A549 (cell line): ENCODE results near the gene GDF7. TPM values are rescaled to one million over a fixed set of nuclear protein-coding genes. Genes with fewer than 3 reads are reported as not detected.

Source experiments
- ATAC-seq, 2 experiments: fragments of 200-7000 bp in 1 of 2; fragments of >200 bp in 1 of 2; cut with Nextera tagmentation in 1 of 2; cut with Tn5 transposase in 1 of 2; 3 replicates each; pipeline versions ENCODE4 v1.8.0 to v1.9.1; 2018 to 2020; ENCODE audit warnings: mild to moderate bottlenecking in 1 of 2, moderate library complexity in 1 of 2
- CTCF ChIA-PET: fragments of 300-600 bp; sonication (Branson Sonifier 250); formaldehyde crosslinking; extraction: SDS; loops from one replicate; lab custom pipeline; 2021; ENCODE audit warnings: antibody characterized with exemption, inconsistent platforms; lab: Yijun Ruan, JAX
- POLR2A ChIA-PET: fragments of 350-600 bp; formaldehyde crosslinking; extraction: SDS; loops from one replicate; lab custom pipeline; 2021; ENCODE audit warnings: antibody characterized with exemption, inconsistent platforms; lab: Yijun Ruan, JAX
- DNase-seq, 2 experiments: peaks; one replicate each; pipeline versions ENCODE4 v3.0.0 to v3.0.0-alpha.2; 2011 to 2016; ENCODE audit warnings: low read depth in 1 of 2, low spot score in 1 of 2
- FAIRE-seq: peaks from 2 replicates; lab custom pipeline; 2011; peaks lifted over from hg19 to GRCh38; lab: Jason Lieb, UNC
- H3K27ac ChIP-seq, 2 experiments: fragments of >200 bp; sonication (Bioruptor Twin); formaldehyde crosslinking; 3 replicates each; pipeline ENCODE4 v1.5.1; 2016 to 2017
- H3K4me1 ChIP-seq: fragments of >200 bp; sonication (Bioruptor Twin); formaldehyde crosslinking; 3 replicates; pipeline ENCODE4 v1.6.1; 2016
- H3K4me2 ChIP-seq: fragments of >200 bp; sonication (Bioruptor Twin); formaldehyde crosslinking; 3 replicates; pipeline ENCODE4 v1.6.1; 2016
- H3K4me3 ChIP-seq: fragments of >200 bp; sonication (Bioruptor Twin); formaldehyde crosslinking; 3 replicates; pipeline ENCODE4 v1.5.1; 2016
- H3K9me3 ChIP-seq: fragments of >200 bp; sonication (Bioruptor Twin); formaldehyde crosslinking; 3 replicates; pipeline ENCODE4 v1.6.1; 2016
- CBX2 ChIP-seq: fragments of 200-600 bp; sonication (generic); IDR thresholded peaks from 2 replicates; pipeline ENCODE4 v1.6.1; 2016; ENCODE audit warnings: low read depth, mild to moderate bottlenecking, borderline replicate concordance
- CHD2 ChIP-seq: fragments of 150-350 bp; IDR thresholded peaks from 2 replicates; pipeline ENCODE4 v1.6.1; 2014; ENCODE audit warnings: low read length; ENCODE audit not compliant: partially characterized antibody
- CTCF ChIP-seq: fragments of >200 bp; sonication (Bioruptor Twin); formaldehyde crosslinking; IDR thresholded peaks from 3 replicates; pipeline ENCODE4 v1.5.1; 2016
- E2F6 ChIP-seq: IDR thresholded peaks from 2 replicates; pipeline ENCODE4 v1.6.1; 2012; ENCODE audit warnings: low read depth, borderline replicate concordance
- EHF ChIP-seq: fragments of 250-450 bp; sonication (Bioruptor Pico); IDR thresholded peaks from 2 replicates; pipeline ENCODE4 v1.5.0; 2020; ENCODE audit warnings: mild to moderate bottlenecking
- EHMT2 ChIP-seq: fragments of 200-600 bp; sonication (generic); IDR thresholded peaks from 2 replicates; pipeline ENCODE4 v1.6.1; 2016; ENCODE audit warnings: antibody characterized with exemption, low read depth, mild to moderate bottlenecking, moderate library complexity
- ELK1 ChIP-seq: fragments of 150-350 bp; IDR thresholded peaks from 2 replicates; pipeline ENCODE4 v1.6.1; 2014; ENCODE audit warnings: low read depth, mild to moderate bottlenecking, low read length
- EP300 ChIP-seq, 2 experiments: fragments of >200 bp; sonication (Bioruptor Twin); formaldehyde crosslinking; IDR thresholded peaks; 2 replicates in 1 of 2; 3 replicates in 1 of 2; pipeline ENCODE4 v1.6.1; 2016 to 2017
- FOXS1 ChIP-seq: fragments of 250-450 bp; sonication (Bioruptor Pico); IDR thresholded peaks from 2 replicates; pipeline ENCODE4 v1.5.0; 2020; ENCODE audit warnings: mild to moderate bottlenecking, moderate library complexity
- HDAC2 ChIP-seq: fragments of 200-600 bp; sonication (generic); IDR thresholded peaks from 2 replicates; pipeline ENCODE4 v1.6.1; 2016
- HEYL ChIP-seq: fragments of 250-450 bp; sonication (Bioruptor Pico); IDR thresholded peaks from 2 replicates; pipeline ENCODE4 v1.8.0; 2021; ENCODE audit warnings: mild to moderate bottlenecking, moderate library complexity
- HOXA7 ChIP-seq: fragments of 250-450 bp; sonication (Bioruptor Pico); IDR thresholded peaks from 2 replicates; pipeline ENCODE4 v1.5.0; 2020; ENCODE audit warnings: mild to moderate bottlenecking, moderate library complexity
- JUN ChIP-seq, 2 experiments: fragments of >200 bp; sonication (Bioruptor Twin); formaldehyde crosslinking; IDR thresholded peaks; 2 replicates in 1 of 2; 3 replicates in 1 of 2; pipeline ENCODE4 v1.6.1; 2016 to 2017
- NFE2L2 ChIP-seq: fragments of 150-350 bp; conservative IDR thresholded peaks from 2 replicates; pipeline ENCODE4 v1.6.1; 2014; ENCODE audit warnings: low read length
- NPAS2 ChIP-seq: fragments of 250-450 bp; sonication (Bioruptor Pico); IDR thresholded peaks from 2 replicates; pipeline ENCODE4 v1.8.0; 2022; ENCODE audit warnings: mild to moderate bottlenecking, moderate library complexity, borderline replicate concordance
- NR3C1 ChIP-seq: fragments of >200 bp; sonication (Bioruptor Twin); formaldehyde crosslinking; IDR thresholded peaks from 3 replicates; pipeline ENCODE4 v1.6.1; 2017
- PBX3 ChIP-seq: IDR thresholded peaks from 2 replicates; pipeline ENCODE4 v1.6.1; 2012
- PHF8 ChIP-seq: fragments of 200-600 bp; sonication (generic); IDR thresholded peaks from 2 replicates; pipeline ENCODE4 v1.6.1; 2016; ENCODE audit warnings: low read depth, mild to moderate bottlenecking, antibody characterized with exemption, moderate library complexity, borderline replicate concordance
- RAD21 ChIP-seq, 2 experiments: fragments of >200 bp in 1 of 2; sonication (Bioruptor Twin) in 1 of 2; formaldehyde crosslinking in 1 of 2; IDR thresholded peaks in 1 of 2; conservative IDR thresholded peaks in 1 of 2; 2 replicates in 1 of 2; 3 replicates in 1 of 2; pipeline ENCODE4 v1.6.1; 2012 to 2018; ENCODE audit warnings: inconsistent platforms in 1 of 2
- RARB ChIP-seq: fragments of 250-450 bp; sonication (Bioruptor Pico); IDR thresholded peaks from 2 replicates; pipeline ENCODE4 v1.8.0; 2021; ENCODE audit warnings: mild to moderate bottlenecking, moderate library complexity
- RCOR1 ChIP-seq: fragments of 150-350 bp; IDR thresholded peaks from 2 replicates; pipeline ENCODE4 v1.6.1; 2014; ENCODE audit warnings: antibody characterized with exemption, low read length, low read depth
- TFCP2L1 ChIP-seq: fragments of 250-450 bp; sonication (Bioruptor Pico); IDR thresholded peaks from 2 replicates; pipeline ENCODE4 v1.5.0; 2021; ENCODE audit warnings: mild to moderate bottlenecking
- USF2 ChIP-seq: fragments of 450-650 bp; IDR thresholded peaks from 2 replicates; pipeline ENCODE4 v1.6.1; 2014; ENCODE audit warnings: antibody characterized with exemption
- ZNF302 ChIP-seq: fragments of 250-450 bp; sonication (Bioruptor Pico); IDR thresholded peaks from 2 replicates; pipeline ENCODE4 v1.9.0; 2021; ENCODE audit warnings: inconsistent platforms, mild to moderate bottlenecking, moderate library complexity
- WGBS: methylation state at CpG from one replicate; pipeline ENCODE4 v1.1.6; 2017; ENCODE audit errors: missing lambda C conversion rate; 5-methylcytosine and 5-hydroxymethylcytosine counted together
- polyA plus RNA-seq, 4 experiments: library from polyadenylated mRNA; depleted of rRNA in 3 of 4; stranded (reverse); fragments of >200 nt; fragmentation: RNase III in 1 of 4; extraction: RNeasy Plus Mini Kit Qiagen cat#74134 plus additional on column Dnase treatment in 1 of 4; gene quantifications; 2 replicates in 3 of 4; 3 replicates in 1 of 4; pipeline ENCODE4 v1.2.3, GENCODE V29; 2011 to 2017

Gene GDF7
- polyA plus RNA-seq, 2 of the 4 experiments (the other 2 are of a cell fraction): 0.03 to 0.05 TPM

GRCh38 chr2:20621366-20622295 is 45.3 kb upstream of the GDF7 start:
- no peak overlapping the region for H3K4me3 ChIP-seq
- TF ChIP-seq USF2 (no peak), RCOR1 (no peak), NFE2L2 (no peak), NPAS2 (CRISPR knock-in tag) (no peak), CBX2 (no peak), EHF (CRISPR knock-in tag) (no peak), NR3C1 (no peak), ELK1 (no peak), FOXS1 (no peak), JUN (IDR thresholded peaks at IDR 0.05) (no peak), CHD2 (no peak), RAD21 (conservative IDR thresholded peaks at IDR 0.05 in 1 of 2, IDR thresholded peaks at IDR 0.05 in 1 of 2) (no peak), HDAC2 (no peak), ZNF302 (CRISPR knock-in tag) (no peak), TFCP2L1 (no peak), PHF8 (no peak), PBX3 (no peak), EP300 (IDR thresholded peaks at IDR 0.05) (no peak), HOXA7 (no peak), E2F6 (no peak)
- TF ChIP-seq, all 56 proteins: peak for 0
- no peak for ATAC-seq
- H3K9me3 ChIP-seq: no peaks in the 10 kb centered on the region
- H3K4me1 ChIP-seq: peaks cover 26% of the 10 kb centered on the region
- no peak for FAIRE-seq
- ChIA-PET POLR2A (interaction anchor here (10.2 kb wide), 1 partner anchor 173 kb away, joined by 137 read pairs; the partner anchor contains the start of gene RHOB), CTCF (interaction anchor here (0.7 to 2.5 kb wide), 8 partner anchors 11 to 173 kb away, joined by 3 to 20 read pairs (median 4); no protein-coding TSS in a partner anchor)
- WGBS: 84% methylated on average over 12 of the region's 12 CpGs
- H3K27ac ChIP-seq: peak overlapping the region in 1 of 2 experiments; percentile 20; a peak in 1 of 6 replicates
- DNase-seq: no peak
- H3K4me2 ChIP-seq: no peak overlapping the region

GRCh38 chr2:20622296-20622686 is 44.7 kb upstream of the GDF7 start:
- H3K4me3 ChIP-seq: no peak overlapping the region
- no peak for DNase-seq
- 91% methylated on average over 11 of the region's 11 CpGs for WGBS
- H3K9me3 ChIP-seq: no peaks in the 10 kb centered on the region
- TF ChIP-seq RARB (CRISPR knock-in tag): no peak
- TF ChIP-seq EHMT2: no peak
- no peak for TF ChIP-seq HEYL (CRISPR knock-in tag)
- no peak for TF ChIP-seq JUN (IDR thresholded peaks at IDR 0.05)
- TF ChIP-seq CTCF: no peak
- no peak for FAIRE-seq
- H3K27ac ChIP-seq: no peak overlapping the region
- CTCF ChIA-PET: interaction anchor here (1.3 to 2.5 kb wide), 5 partner anchors 11 to 174 kb away, joined by 3 to 20 read pairs (median 5); no protein-coding TSS in a partner anchor
- ATAC-seq: no peak
- no peak overlapping the region for H3K4me2 ChIP-seq
- POLR2A ChIA-PET: interaction anchor here (10.2 kb wide), 1 partner anchor 174 kb away, joined by 137 read pairs; the partner anchor contains the start of gene RHOB
- H3K4me1 ChIP-seq: peaks cover 20% of the 10 kb centered on the region
